HG02623 (cell line): ENCODE data around the gene TRDN.

Source experiments
- ATAC-seq: cut with Tn5 transposase; IDR thresholded peaks from one replicate; pipeline ENCODE4 v1.9.1; 2021; ENCODE audit warnings: moderate library complexity; ENCODE audit not compliant: unreplicated experiment

The TRDN gene

GRCh38 chr6:123418071-123418470, 218.7 kb downstream of the TRDN start:
- no peak for ATAC-seq

- no peak for ATAC-seq
These were observed 219.2 kb downstream of the TRDN start for GRCh38 chr6:123417535-123417934.

GRCh38 chr6:123415844-123416468, 220.8 kb downstream of the TRDN start:
- ATAC-seq = peak; percentile 95

- ATAC-seq = no peak
These were observed 231.8 kb downstream of the TRDN start for GRCh38 chr6:123404975-123405374.

- ATAC-seq = peak; percentile 90
These were observed 234.7 kb downstream of the TRDN start for GRCh38 chr6:123402052-123402451.

- ATAC-seq = no peak
These were observed 238.7 kb downstream of the TRDN start for GRCh38 chr6:123398072-123398471.

- ATAC-seq = no peak
These were observed 243.4 kb downstream of the TRDN start for GRCh38 chr6:123393331-123393730.

- no peak for ATAC-seq
These were observed 253.0 kb downstream of the TRDN start for GRCh38 chr6:123383718-123384117.

- no peak for ATAC-seq
These were observed 256.5 kb downstream of the TRDN start for GRCh38 chr6:123380257-123380656.

- no peak for ATAC-seq
These were observed 264.0 kb downstream of the TRDN start for GRCh38 chr6:123372737-123373136.

GRCh38 chr6:123363912-123364311, 272.8 kb downstream of the TRDN start:
- no peak for ATAC-seq

GRCh38 chr6:123360359-123360758, 276.4 kb downstream of the TRDN start:
- no peak for ATAC-seq

- no peak for ATAC-seq
These were observed 284.0 kb downstream of the TRDN start for GRCh38 chr6:123352705-123353104.

- ATAC-seq = no peak
These were observed 284.5 kb downstream of the TRDN start for GRCh38 chr6:123352279-123352678.

GRCh38 chr6:123343836-123344235, 292.9 kb downstream of the TRDN start:
- no peak for ATAC-seq

GRCh38 chr6:123338394-123338793, 298.4 kb downstream of the TRDN start:
- ATAC-seq = no peak

GRCh38 chr6:123333000-123333756, 303.6 kb downstream of the TRDN start:
- no peak for ATAC-seq

- no peak for ATAC-seq
These were observed 304.7 kb downstream of the TRDN start for GRCh38 chr6:123332070-123332469.

GRCh38 chr6:123329337-123329736, 307.4 kb downstream of the TRDN start:
- ATAC-seq = no peak

GRCh38 chr6:123323452-123324329, 313.1 kb downstream of the TRDN start:
- ATAC-seq = no peak

- ATAC-seq = no peak
These were observed 315.7 kb downstream of the TRDN start for GRCh38 chr6:123321020-123321419.
